ENCODE results near the gene DYDC1.

GRCh38 chr10:80356989-80357850 is 665 bp upstream of the DYDC1 start:
- TF ChIP-seq CTCF (IDR thresholded peaks at IDR 0.05; ENCODE audit: insufficient read depth, low read length) (no peak), REST (IDR thresholded peaks at IDR 0.05; ENCODE audit: insufficient replicate concordance, low read depth) (no peak), POLR2AphosphoS5 (IDR thresholded peaks at IDR 0.05; ENCODE audit: low read depth) (no peak)
